Colonic mucosa (tissue), 4 donors: ENCODE measurements around the gene AIDA. TPM values are rescaled to one million over a fixed set of nuclear protein-coding genes. Genes with fewer than 3 reads are reported as not detected.

Experiments
- DNase-seq: peaks from one replicate; pipeline ENCODE4 v3.0.0-alpha.2; 2020
- H3K27ac ChIP-seq: fragments of 200-600 bp; one replicate; pipeline ENCODE4 v1.8.0; 2021
- H3K27me3 ChIP-seq: fragments of 200-600 bp; one replicate; pipeline ENCODE4 v1.8.0; 2021
- H3K36me3 ChIP-seq: fragments of 200-600 bp; one replicate; pipeline ENCODE4 v1.8.0; 2021
- H3K4me1 ChIP-seq: fragments of 200-600 bp; one replicate; pipeline ENCODE4 v1.8.0; 2021; ENCODE audit warnings: mild to moderate bottlenecking
- H3K4me3 ChIP-seq: fragments of 200-600 bp; one replicate; pipeline ENCODE4 v1.8.0; 2021
- H3K9ac ChIP-seq, 2 donors: one replicate each; pipeline ENCODE4 v1.7.0; 2013; ENCODE audit warnings: control low read depth in 2 of 2, low read depth in 2 of 2, low read length in 2 of 2
- H3K9me3 ChIP-seq: fragments of 200-600 bp; one replicate; pipeline ENCODE4 v1.8.0; 2021
- intact Hi-C: fragments of 100-400 bp; cut with DNase I; formaldehyde crosslinking; loops from one replicate; pipeline ENCODE4 v1.14.1; 2022
- total RNA-seq, 2 donors: library from RNA; stranded (reverse); fragmentation: NEBNext Ultra II Directional in 1 of 2; extraction: Animal tissue kit (Norgen Biotek cat#: 25700) in 1 of 2; gene quantifications; one replicate each; pipeline ENCODE4 v1.2.1, GENCODE V29; 2021
- TF ChIP-seq, protein P1 (sequence below): fragments of 200-600 bp; IDR thresholded peaks from one replicate; pipeline ENCODE4 v1.8.0; 2022; ENCODE audit warnings: antibody characterized with exemption, mild to moderate bottlenecking
- donor health status: healthy.
- donor health status: DM: no; HTN: no; CAD: no.
- donor health status: DM: no; HTN: no; CAD: no.

AIDA gene
- total RNA-seq, 2 donors from 2014 or later, result 36.0 to 44.1 TPM

DNA sequence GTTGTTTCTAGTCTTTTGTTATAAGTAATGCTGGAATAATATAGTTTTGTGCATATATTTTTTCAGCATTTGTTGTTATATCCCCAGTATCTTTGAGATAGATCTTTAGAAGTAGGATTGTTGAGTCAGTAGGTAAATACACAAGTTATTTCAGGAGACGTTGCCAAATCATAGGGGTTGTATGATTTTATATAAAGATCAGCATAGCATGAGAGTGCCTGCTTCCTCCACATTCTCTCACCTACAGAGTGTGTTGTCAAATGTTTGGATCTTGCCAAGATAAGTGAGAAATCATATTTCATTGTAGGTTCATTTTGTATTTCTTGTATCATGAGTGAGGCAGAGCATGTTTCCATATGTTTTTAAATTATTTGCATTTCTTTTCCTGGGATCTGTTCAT lies 69.8 kb downstream of the AIDA start:
- H3K4me1 ChIP-seq, result no peaks in the 10 kb centered on the region
- H3K4me3 ChIP-seq, result no peak overlapping the region
- H3K9ac ChIP-seq, result no peak overlapping the region
- no peak overlapping the region for H3K27ac ChIP-seq
- intact Hi-C loops, result no loop called here
- H3K36me3 ChIP-seq, result no peaks in the 10 kb centered on the region
- TF ChIP-seq, protein P1, sequence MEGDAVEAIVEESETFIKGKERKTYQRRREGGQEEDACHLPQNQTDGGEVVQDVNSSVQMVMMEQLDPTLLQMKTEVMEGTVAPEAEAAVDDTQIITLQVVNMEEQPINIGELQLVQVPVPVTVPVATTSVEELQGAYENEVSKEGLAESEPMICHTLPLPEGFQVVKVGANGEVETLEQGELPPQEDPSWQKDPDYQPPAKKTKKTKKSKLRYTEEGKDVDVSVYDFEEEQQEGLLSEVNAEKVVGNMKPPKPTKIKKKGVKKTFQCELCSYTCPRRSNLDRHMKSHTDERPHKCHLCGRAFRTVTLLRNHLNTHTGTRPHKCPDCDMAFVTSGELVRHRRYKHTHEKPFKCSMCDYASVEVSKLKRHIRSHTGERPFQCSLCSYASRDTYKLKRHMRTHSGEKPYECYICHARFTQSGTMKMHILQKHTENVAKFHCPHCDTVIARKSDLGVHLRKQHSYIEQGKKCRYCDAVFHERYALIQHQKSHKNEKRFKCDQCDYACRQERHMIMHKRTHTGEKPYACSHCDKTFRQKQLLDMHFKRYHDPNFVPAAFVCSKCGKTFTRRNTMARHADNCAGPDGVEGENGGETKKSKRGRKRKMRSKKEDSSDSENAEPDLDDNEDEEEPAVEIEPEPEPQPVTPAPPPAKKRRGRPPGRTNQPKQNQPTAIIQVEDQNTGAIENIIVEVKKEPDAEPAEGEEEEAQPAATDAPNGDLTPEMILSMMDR, result no peak
- no peaks in the 10 kb centered on the region for H3K9me3 ChIP-seq
- H3K27me3 ChIP-seq, result no peaks in the 10 kb centered on the region
- DNase-seq, result no peak

DNA sequence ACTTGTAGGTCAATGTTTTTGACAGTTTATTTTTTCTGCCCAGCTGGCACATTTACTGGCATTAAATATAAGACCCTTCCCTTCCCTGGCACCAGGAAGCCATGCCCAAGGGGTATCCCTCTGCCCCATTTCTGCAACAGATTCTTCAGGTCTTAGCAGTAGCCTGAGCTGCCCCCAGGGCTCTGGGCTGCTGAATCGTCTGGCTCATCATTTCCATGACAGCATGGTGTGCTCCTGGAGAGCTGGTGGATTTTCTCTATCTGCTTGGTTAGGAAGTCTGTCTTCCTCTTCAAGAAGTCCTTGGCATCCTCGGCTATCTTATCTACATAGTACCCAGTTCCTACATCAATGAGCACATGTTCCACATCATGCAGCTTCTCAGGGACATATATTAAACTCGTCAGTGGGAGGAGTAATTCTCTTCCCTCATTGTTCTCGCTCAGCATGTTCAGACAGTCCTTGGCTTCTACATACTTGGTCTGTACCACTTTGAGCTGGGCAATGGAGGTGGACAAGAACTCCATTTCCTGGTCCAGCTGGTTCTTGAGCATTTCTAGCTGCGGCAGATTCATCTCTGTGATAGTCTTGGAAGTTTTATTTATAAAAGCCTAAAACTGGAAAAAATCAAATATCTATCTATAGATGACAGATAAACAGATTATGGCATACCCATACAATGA lies 70.9 kb downstream of the AIDA start:
- intact Hi-C loops, result no loop called here
- H3K36me3 ChIP-seq, result no peaks in the 10 kb centered on the region
- H3K4me3 ChIP-seq, result no peak overlapping the region
- H3K9me3 ChIP-seq, result no peaks in the 10 kb centered on the region
- DNase-seq, result no peak
- TF ChIP-seq, protein P1, result no peak
- no peak overlapping the region for H3K9ac ChIP-seq
- H3K27ac ChIP-seq, result no peak overlapping the region
- no peaks in the 10 kb centered on the region for H3K4me1 ChIP-seq
- no peaks in the 10 kb centered on the region for H3K27me3 ChIP-seq

DNA sequence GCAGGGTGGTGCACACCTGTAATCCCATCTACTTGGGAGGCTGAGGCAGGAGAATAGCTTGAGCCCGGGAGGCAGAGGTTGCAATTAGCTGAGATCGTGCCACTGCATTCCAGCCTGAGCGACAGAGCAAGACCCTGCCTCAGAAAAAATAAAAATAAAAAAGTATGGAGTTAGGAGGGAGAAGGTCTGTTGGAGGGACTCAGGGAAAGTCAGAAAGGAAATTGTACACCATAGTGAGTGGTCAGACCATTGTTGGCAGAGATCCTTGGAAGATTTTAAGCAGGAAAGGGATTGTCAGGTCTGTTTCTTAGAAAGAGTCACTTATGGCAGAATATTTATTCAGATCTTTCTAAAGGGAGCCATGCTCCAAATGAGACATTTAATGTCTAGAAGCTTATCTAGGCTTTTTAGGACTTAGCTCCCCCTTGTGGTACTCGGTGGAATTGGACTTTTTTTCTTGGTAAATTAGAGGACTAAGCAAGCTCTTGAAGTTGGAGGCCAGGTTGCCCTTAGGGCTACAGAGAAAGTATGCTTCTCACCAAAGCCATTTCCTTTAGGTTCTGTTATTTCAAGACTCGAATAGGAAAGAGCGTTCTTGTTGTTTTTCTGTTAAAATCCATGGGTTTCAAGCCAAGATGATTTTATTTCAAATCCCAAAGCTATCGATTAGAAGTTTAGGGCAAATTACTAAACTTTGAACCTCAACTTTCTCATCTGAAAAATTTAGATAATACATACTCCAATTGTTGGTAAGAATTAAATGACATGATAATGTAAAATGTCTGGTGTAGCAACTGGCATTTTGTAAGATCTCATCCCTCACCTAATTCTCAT lies 77.9 kb downstream of the AIDA start:
- intact Hi-C loops, result loop anchor here (2.0 kb wide), 1 partner anchor 170 kb away; no protein-coding TSS in a partner anchor
- H3K4me3 ChIP-seq, result no peak overlapping the region
- H3K27ac ChIP-seq, result no peak overlapping the region
- H3K4me1 ChIP-seq, result no peaks in the 10 kb centered on the region
- no peak overlapping the region for H3K9ac ChIP-seq
- no peaks in the 10 kb centered on the region for H3K27me3 ChIP-seq
- H3K36me3 ChIP-seq, result no peaks in the 10 kb centered on the region
- no peaks in the 10 kb centered on the region for H3K9me3 ChIP-seq
- TF ChIP-seq, protein P1, result peak; percentile 89
- peak; percentile 88 for DNase-seq

DNA sequence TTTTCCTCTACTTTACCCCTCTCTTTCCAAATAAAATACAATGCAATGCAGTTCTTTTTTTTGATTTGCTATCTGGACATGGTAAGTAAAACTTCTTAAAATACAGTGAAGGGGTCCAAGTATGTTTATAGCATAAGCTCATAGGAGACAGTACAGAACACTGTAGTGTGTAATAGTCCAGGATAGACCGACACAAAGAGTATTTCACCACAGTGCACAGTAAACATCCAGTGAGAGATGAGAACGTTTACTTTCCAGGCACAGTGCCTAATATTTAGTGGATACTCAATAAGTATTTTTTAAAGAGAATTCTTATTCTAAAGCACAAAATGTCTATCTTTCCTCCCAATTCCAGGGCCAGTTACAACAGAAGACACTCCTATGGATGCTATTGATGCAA lies 79.5 kb downstream of the AIDA start:
- Histone ChIP-seq H3K9me3 (no peaks in the 10 kb centered on the region), H3K4me1 (no peaks in the 10 kb centered on the region), H3K36me3 (no peaks in the 10 kb centered on the region), H3K27ac (no peak overlapping the region), H3K27me3 (no peaks in the 10 kb centered on the region), H3K4me3 (no peak overlapping the region), H3K9ac (no peak overlapping the region)
- DNase-seq, result no peak
- TF ChIP-seq, protein P1, result no peak
- intact Hi-C loops, result no loop called here

DNA sequence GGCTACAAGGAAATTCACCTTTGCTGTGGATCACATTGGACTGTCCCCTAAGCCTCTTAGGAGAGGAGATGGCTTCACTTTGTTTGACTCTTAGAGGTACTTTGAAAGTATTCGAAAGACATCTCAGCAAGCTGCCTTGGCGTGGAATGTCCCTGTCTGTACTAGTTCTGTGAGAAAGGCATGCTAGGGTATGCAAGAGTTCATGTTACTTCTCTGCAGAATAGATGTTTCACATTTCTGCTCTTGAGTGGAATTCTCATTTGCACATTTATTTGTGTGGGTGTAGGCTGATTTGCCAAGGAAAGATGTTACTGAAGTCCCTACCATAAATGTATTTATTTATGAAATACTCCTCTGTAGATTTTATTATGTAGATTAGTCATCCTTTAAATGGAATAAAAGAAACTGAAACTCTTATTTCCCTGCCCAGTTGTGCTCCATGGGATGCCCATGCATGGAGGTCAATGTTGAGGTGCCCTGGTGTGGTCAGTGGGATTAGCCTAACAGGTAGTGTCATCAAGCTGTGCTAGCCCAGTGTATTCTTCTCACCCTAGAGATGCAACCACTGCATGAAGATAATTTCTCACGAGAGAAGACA lies 80.6 kb downstream of the AIDA start:
- Histone ChIP-seq H3K27ac (no peak overlapping the region), H3K9me3 (no peaks in the 10 kb centered on the region), H3K4me1 (no peaks in the 10 kb centered on the region), H3K4me3 (no peak overlapping the region), H3K36me3 (no peaks in the 10 kb centered on the region), H3K9ac (no peak overlapping the region), H3K27me3 (no peaks in the 10 kb centered on the region)
- DNase-seq, result no peak
- intact Hi-C loops, result no loop called here
- TF ChIP-seq, protein P1, result no peak
